BE2C (cell line): ENCODE results near the gene AGPAT4.

Source experiments
- DNase-seq: peaks from one replicate; pipeline ENCODE4 v3.0.0-alpha.2; 2020
- H3K27me3 ChIP-seq: fragments of 250-450 bp; sonication (Bioruptor Pico); 2 replicates; pipeline ENCODE4 v1.5.1; 2020; ENCODE audit warnings: mild to moderate bottlenecking
- H3K36me3 ChIP-seq: fragments of 250-450 bp; sonication (Bioruptor Pico); 2 replicates; pipeline ENCODE4 v1.5.1; 2020; ENCODE audit warnings: mild to moderate bottlenecking
- H3K4me1 ChIP-seq: fragments of 250-450 bp; sonication (Bioruptor Pico); 2 replicates; pipeline ENCODE4 v1.5.1; 2020
- H3K4me3 ChIP-seq: 2 replicates; pipeline ENCODE4 v1.5.1; 2011; ENCODE audit warnings: low read depth, low read length
- H3K9me3 ChIP-seq: fragments of 250-450 bp; sonication (Bioruptor Pico); 2 replicates; pipeline ENCODE4 v1.5.1; 2020
- CTCF ChIP-seq: IDR thresholded peaks from 2 replicates; pipeline ENCODE4 v1.5.1; 2012; ENCODE audit warnings: mild to moderate bottlenecking, low read depth, low read length

The AGPAT4 gene

GRCh38 chr6:161082215-161082614 is 191.6 kb downstream of the AGPAT4 start:
- Histone ChIP-seq H3K36me3 (peaks cover 30% of the 10 kb centered on the region), H3K9me3 (no peaks in the 10 kb centered on the region)

GRCh38 chr6:161080263-161080970 is 193.4 kb downstream of the AGPAT4 start:
- Histone ChIP-seq H3K4me1 (no peaks in the 10 kb centered on the region), H3K27me3 (no peaks in the 10 kb centered on the region), H3K36me3 (peaks cover 25% of the 10 kb centered on the region), H3K4me3 (no peak overlapping the region), H3K9me3 (no peaks in the 10 kb centered on the region)
- no peak for TF ChIP-seq CTCF
- no peak for DNase-seq

More at GRCh38 chr6:161082215-161082614, 191.6 kb downstream of the AGPAT4 start:
- H3K27me3 ChIP-seq = no peaks in the 10 kb centered on the region
- no peak for DNase-seq
- H3K4me1 ChIP-seq = no peaks in the 10 kb centered on the region
- H3K4me3 ChIP-seq = no peak overlapping the region
- no peak for TF ChIP-seq CTCF
